Thymus (tissue), 11 donors: ENCODE data around the gene TBX18. TPM values are rescaled to one million over a fixed set of nuclear protein-coding genes. Genes with fewer than 3 reads are reported as not detected.

Experiments used
- DNase-seq, 9 donors: peaks; one replicate each; pipeline ENCODE4 v3.0.0-alpha.2; 2013; ENCODE audit warnings: low spot score in 9 of 9, low read depth in 6 of 9, missing footprints in 1 of 9
- H3K27ac ChIP-seq, 2 donors: one replicate each; pipeline ENCODE4 v1.5.1; 2013; ENCODE audit warnings: control low read depth in 1 of 2, low read depth in 1 of 2, low read length in 1 of 2, mild to moderate bottlenecking in 1 of 2, moderate library complexity in 1 of 2
- H3K27me3 ChIP-seq, 2 donors: one replicate each; pipeline ENCODE4 v1.5.1; 2013; ENCODE audit warnings: low read length in 1 of 2; ENCODE audit not compliant: control insufficient read depth in 2 of 2, insufficient read depth in 1 of 2
- H3K36me3 ChIP-seq, 2 donors: one replicate each; pipeline ENCODE4 v1.5.1; 2013; ENCODE audit warnings: low read length in 1 of 2, mild to moderate bottlenecking in 1 of 2, moderate library complexity in 1 of 2; ENCODE audit not compliant: control insufficient read depth in 2 of 2, insufficient read depth in 2 of 2
- H3K4me1 ChIP-seq, 2 donors: one replicate each; pipeline ENCODE4 v1.5.1; 2013; ENCODE audit warnings: low read length in 2 of 2; ENCODE audit not compliant: control insufficient read depth in 2 of 2, insufficient read depth in 2 of 2
- H3K4me3 ChIP-seq, 2 donors: one replicate each; pipeline ENCODE4 v1.5.1; 2013; ENCODE audit warnings: low read length in 2 of 2, control low read depth in 1 of 2, mild to moderate bottlenecking in 1 of 2
- H3K9me3 ChIP-seq, 2 donors: one replicate each; pipeline ENCODE4 v1.5.1; 2013; ENCODE audit warnings: low read length in 1 of 2, mild to moderate bottlenecking in 1 of 2; ENCODE audit not compliant: control insufficient read depth in 2 of 2, insufficient read depth in 1 of 2
- WGBS: extraction: QIAGEN DNeasy Blood & Tissue Kit; methylation state at CpG from one replicate; pipeline ENCODE4 v1.1.7; 2013; 5-methylcytosine and 5-hydroxymethylcytosine counted together
- polyA plus RNA-seq: library from polyadenylated mRNA; stranded (reverse); fragments of 200-250 nt; gene quantifications from one replicate; pipeline ENCODE4 v1.2.3, GENCODE V29; 2013
- total RNA-seq: library from RNA; stranded (reverse); fragments of 120-200 nt; gene quantifications from one replicate; pipeline ENCODE4 v1.2.4, GENCODE V29; 2013
- donor health status: healthy.

TBX18 gene
- total and polyA plus RNA-seq, 2 donors, result 0.90 to 1.3 TPM

DNA sequence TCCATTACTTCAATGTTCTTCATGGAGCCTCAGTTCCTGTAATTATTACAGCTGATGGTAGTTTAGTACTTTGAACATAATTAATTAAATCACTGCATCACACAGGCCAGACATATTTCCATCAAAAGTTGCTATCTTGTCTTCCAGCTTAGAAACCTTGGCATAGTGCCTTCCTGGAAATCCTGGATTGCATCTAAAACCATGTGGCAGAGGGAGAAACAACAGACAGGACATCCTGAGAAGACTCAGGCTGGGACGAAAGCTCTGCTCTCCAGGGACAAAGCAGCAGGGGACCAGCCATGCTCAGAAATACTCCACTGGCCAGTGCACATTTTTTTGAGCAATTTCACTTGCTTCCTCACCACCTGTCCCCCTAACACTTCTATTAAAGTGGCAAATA lies 55.3 kb downstream of the TBX18 start:
- Histone ChIP-seq H3K4me1 (no peaks in the 10 kb centered on the region), H3K36me3 (no peaks in the 10 kb centered on the region), H3K27me3 (no peaks in the 10 kb centered on the region), H3K27ac (no peak overlapping the region), H3K9me3 (no peaks in the 10 kb centered on the region), H3K4me3 (no peak overlapping the region)
- 53% methylated on average over 1 of the region's 1 CpG for WGBS
- no peak for DNase-seq

DNA sequence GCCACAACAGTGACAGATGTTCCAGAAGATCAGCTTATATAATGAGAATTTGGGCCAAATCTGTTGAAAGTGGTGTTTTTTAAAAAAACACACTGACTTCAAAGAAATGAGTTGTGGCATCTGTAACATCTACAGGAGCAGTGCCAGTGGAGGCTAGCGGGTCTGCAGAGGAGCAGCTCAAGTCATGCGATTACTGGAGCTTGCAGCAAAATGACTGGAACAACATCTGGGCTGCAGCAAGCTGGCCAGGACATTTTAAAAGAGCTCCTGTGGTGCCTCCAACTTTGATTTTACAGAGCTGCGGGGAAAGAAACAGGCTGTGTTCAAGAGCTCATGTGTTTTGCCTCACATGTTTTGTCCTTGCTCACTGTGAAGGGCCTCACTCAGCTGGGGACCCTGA lies 57.2 kb downstream of the TBX18 start:
- no peak overlapping the region for H3K4me3 ChIP-seq
- WGBS, result 78% methylated on average over 3 of the region's 3 CpGs
- no peaks in the 10 kb centered on the region for H3K36me3 ChIP-seq
- H3K27ac ChIP-seq, result no peak overlapping the region
- no peaks in the 10 kb centered on the region for H3K4me1 ChIP-seq
- no peak for DNase-seq
- no peaks in the 10 kb centered on the region for H3K27me3 ChIP-seq
- H3K9me3 ChIP-seq, result no peaks in the 10 kb centered on the region

DNA sequence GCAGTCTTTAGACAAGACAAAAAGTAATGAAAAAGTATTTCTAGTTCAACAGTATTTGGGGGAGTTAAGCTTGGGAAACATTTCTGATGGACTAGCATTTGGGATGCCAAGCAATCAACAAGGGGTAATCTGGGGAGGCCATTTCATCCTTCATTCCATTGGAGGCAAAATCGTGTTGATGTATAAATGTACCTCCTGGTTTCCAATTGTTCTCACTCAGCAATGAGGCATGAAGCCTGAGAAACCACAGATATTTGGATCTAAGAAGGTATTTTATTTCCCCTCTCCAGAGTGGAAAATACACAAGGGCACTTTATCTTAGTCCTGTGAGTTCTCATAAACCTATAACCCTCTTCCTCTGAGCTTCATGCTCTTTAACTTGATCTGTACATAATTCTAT lies 68.2 kb downstream of the TBX18 start:
- no peak overlapping the region for H3K4me3 ChIP-seq
- DNase-seq, result no peak
- no peak overlapping the region for H3K27ac ChIP-seq
- H3K27me3 ChIP-seq, result no peaks in the 10 kb centered on the region
- H3K9me3 ChIP-seq, result no peaks in the 10 kb centered on the region
- H3K36me3 ChIP-seq, result no peaks in the 10 kb centered on the region
- H3K4me1 ChIP-seq, result no peaks in the 10 kb centered on the region
- WGBS, result 82% methylated on average over 1 of the region's 1 CpG

DNA sequence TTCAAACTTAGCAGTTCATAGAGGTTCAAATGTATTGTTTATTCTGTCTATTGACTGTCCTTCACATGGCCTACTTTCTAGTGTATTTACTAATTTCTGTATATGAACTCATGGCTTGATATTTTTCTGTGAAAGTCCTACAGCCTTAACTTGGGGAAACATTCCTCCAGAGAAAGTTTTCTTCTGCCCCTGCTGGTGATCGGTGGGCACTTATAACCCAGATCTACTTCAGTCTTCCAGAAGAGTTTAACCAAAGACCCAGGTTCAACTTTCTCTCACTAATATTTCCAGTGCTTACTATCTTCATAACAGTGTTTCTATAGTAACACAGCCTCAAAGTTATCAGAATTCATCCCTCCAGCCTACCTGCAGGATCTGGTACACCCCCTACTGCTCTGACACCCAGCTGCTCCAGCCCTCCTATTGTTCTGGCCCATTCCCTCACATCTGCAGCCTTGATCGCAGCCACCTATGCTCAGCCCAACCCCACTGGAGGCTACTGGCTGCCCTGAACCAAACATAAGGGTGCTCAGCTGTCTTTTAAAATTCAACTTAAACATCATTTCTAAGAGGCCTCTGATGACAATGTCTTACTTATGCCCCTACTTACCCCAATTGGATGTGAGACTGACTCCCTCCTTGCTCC lies 72.3 kb downstream of the TBX18 start:
- DNase-seq, result no peak
- Histone ChIP-seq H3K27ac (no peak overlapping the region), H3K36me3 (no peaks in the 10 kb centered on the region), H3K27me3 (no peaks in the 10 kb centered on the region), H3K4me3 (no peak overlapping the region), H3K9me3 (no peaks in the 10 kb centered on the region), H3K4me1 (no peaks in the 10 kb centered on the region)
- WGBS, result 96% methylated on average over 2 of the region's 2 CpGs

DNA sequence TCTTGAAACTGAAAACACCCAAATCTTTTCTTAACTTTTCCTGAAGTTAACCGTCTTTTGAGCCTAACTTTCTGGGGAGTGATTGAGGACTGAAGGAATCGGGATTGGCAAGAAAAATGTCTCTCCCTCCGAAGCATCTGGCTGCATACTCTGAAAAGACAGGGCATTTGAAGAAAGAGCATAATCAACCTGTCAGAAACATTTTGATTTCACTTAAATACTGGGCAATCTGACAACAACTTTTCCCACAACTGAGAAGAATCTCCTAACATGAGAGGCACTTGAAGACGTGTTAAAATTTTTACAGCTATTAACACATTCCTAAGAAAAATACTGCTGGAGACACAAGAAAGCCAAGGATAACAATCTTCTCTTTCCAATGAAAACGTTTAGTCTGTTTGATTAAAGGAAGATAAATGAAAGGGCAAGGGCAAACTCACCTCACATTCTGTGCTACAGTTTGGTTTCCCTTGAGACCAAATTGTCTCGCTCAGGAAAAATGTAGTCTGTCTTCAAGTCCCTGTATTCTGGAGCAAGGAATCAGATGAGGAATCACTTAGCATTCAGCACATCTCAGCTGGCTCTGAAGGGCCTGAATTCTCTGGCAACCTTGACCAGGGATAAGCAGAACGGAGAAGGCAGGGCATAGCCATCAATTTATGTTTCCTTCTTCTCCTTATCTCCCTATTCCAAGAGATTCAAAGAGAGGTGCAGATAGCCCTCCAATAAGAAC lies 76.1 kb downstream of the TBX18 start:
- WGBS, result 81% methylated on average over 7 of the region's 7 CpGs
- H3K27ac ChIP-seq, result no peak overlapping the region

DNA sequence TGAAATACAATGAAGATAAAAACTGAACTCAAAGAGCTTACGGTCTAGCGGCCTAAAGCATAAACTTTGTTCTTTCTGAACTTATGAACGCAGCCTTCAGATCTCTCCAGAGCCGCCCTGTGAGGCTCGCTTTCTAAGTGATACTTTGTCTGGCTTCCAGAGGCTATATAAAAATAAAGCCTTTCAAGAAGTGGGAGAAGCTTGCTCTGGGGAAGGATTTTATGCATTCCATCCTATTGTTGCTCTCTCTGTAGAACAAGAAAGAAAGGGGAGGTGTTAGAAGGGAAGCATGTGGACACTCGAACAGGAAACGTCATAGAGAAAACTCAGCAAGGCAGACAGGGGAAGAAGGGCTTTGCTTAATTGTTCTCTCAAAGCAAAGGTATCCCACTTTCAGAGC lies 77.0 kb downstream of the TBX18 start:
- no peaks in the 10 kb centered on the region for H3K9me3 ChIP-seq
- no peak for DNase-seq
- H3K27ac ChIP-seq, result no peak overlapping the region
- H3K27me3 ChIP-seq, result no peaks in the 10 kb centered on the region
- 73% methylated on average over 7 of the region's 7 CpGs for WGBS
- no peak overlapping the region for H3K4me3 ChIP-seq
- no peaks in the 10 kb centered on the region for H3K4me1 ChIP-seq
- no peaks in the 10 kb centered on the region for H3K36me3 ChIP-seq

More for the DNA sequence above, 76.1 kb downstream of the TBX18 start:
- H3K36me3 ChIP-seq, result no peaks in the 10 kb centered on the region
- H3K4me1 ChIP-seq, result no peaks in the 10 kb centered on the region
- H3K9me3 ChIP-seq, result no peaks in the 10 kb centered on the region
- no peak overlapping the region for H3K4me3 ChIP-seq
- no peak for DNase-seq
- no peaks in the 10 kb centered on the region for H3K27me3 ChIP-seq

DNA sequence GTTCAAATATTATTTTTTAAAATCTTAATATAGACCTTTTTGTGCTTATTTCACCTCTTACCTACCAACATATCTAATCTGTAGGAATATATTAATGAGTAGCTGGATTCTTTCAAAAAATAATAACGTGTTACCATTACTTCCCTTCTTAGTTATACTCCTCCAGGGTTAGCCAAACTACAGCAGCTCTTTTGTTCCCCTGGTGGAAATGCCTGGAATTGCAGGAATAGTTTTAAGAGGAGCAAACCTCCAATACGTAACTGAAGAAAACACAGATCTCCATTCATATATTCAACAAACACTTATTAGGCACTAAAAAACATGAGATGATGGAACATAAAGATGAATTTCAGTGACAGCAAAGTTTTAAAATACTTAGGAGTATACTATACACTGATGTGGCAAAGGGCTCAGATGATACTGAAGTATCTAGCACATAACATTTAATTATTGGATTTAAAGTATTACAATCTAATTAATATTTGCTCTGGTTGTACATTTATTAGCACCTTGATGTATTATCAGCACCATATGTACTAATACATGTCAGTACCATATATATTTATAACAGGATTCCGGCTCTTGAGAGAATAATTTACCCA lies 78.3 kb downstream of the TBX18 start:
- Histone ChIP-seq H3K36me3 (no peaks in the 10 kb centered on the region), H3K4me3 (no peak overlapping the region), H3K27ac (no peak overlapping the region), H3K4me1 (no peaks in the 10 kb centered on the region), H3K27me3 (no peaks in the 10 kb centered on the region), H3K9me3 (no peaks in the 10 kb centered on the region)
- peak in 3 of 9 donors; percentile 6 to 31 (median 9) for DNase-seq
- 73% methylated on average over 3 of the region's 3 CpGs for WGBS

DNA sequence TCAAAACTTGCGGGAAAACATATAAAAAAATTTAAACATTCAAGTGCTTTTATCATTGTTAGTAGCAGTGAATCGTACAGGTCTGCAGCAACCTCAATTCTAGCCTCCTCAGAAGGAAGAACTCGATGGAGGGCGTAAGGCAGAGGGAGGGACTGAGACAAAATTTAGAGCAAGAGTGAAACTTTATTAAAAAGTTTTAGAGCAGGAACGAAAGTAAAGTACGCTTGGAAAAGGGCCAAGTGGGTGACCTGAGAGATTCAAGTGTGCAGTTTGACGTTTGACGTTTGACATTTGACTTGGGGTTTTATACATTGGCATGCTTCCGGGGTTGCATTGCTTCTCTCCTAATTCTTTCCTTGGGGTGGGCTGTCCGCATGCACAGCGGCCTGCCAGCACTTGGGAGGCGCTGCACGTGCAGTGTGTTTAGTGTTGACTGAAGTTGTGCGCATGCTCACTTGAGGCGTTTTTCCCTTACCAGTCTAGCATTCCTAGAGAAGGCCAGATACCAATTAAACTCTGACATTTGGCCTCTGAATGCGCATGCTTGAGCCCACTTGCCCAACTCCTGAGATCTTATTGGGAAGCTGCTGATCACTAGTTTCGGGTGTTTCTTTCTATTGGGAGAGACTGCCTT lies 82.6 kb downstream of the TBX18 start:
- no peak for DNase-seq
- Histone ChIP-seq H3K27me3 (no peaks in the 10 kb centered on the region), H3K4me1 (no peaks in the 10 kb centered on the region), H3K9me3 (no peaks in the 10 kb centered on the region), H3K36me3 (no peaks in the 10 kb centered on the region), H3K27ac (no peak overlapping the region), H3K4me3 (no peak overlapping the region)
- WGBS, result 93% methylated on average over 17 of the region's 17 CpGs

DNA sequence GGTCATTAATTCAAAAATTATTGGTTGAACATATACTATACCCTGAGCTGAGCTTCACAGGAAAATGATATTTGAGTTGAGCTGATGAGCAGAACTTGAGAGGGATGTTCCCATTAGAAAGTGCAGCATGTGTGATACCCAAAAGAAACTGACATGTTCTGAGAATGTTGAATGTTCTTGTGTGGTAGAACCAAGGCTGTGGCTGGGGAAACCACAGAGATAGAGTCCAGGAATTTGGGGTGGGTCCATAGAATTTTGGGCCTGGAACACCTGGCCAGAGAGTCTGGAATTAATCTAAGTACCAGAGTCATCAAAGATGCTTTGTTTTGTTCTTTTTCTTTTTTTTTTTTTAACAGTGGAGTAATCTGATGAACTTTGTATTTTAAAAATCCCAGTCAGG lies 88.7 kb downstream of the TBX18 start:
- Histone ChIP-seq H3K27me3 (no peaks in the 10 kb centered on the region), H3K4me1 (no peaks in the 10 kb centered on the region), H3K27ac (no peak overlapping the region), H3K4me3 (no peak overlapping the region), H3K36me3 (no peaks in the 10 kb centered on the region), H3K9me3 (no peaks in the 10 kb centered on the region)
- DNase-seq, result no peak
